Measurements from ENCODE around the gene BATF. TPM values are rescaled to one million over a fixed set of nuclear protein-coding genes. Genes with fewer than 3 reads are reported as not detected.

The BATF gene
- total RNA-seq, 1 experiment from 2014 or later = 0.69 TPM

DNA sequence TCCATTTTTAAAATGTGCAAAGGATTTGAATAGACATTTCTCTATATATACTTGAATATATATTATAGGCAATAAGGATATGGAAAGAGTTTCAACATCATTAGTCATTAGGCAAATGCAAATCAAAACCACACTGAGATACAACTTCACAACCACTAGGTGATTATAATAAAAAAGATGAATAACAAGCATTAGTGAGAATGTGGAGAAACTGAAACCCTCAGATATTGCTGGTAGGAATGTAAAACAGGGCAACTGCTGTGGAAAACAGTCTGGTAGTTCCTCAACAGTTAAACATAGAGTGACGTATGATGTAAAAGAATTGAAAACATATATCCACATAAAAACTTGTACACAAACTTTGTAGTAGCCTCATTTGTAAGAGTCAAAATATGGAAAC is 11.7 kb upstream of the BATF start (continued):
- no peak for TF ChIP-seq POLR2AphosphoS5 (IDR thresholded peaks at IDR 0.05; ENCODE audit: low read depth, low read length)

DNA sequence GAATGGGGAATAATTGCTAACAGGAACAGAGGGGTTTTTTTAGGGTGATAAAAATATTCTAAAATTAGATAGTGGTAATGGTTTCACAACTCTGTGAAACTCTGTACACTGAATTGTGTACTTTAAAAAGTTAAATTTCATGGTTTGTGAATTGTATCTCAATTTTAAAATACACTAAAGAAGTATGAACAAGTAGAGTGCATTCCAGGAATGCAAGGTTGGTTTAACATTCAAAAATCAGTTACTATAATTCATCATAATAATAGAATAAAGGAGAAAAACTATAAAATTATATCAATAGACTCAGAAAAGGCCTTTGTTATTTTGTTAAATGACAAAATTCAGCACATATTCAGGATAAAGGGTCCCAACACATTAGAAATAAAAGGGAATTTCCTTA is 11.1 kb upstream of the BATF start:
- no peak overlapping the region for H3K27ac ChIP-seq (ENCODE audit: low read depth, low read length)
- ChIA-PET RAD21 (ENCODE audit: low non-redundant PET in 1 of 2, low total read pairs in 2 of 2, uncharacterized antibody in 2 of 2, unreplicated experiment in 2 of 2) (no interaction called here), POLR2A (no interaction called here), CTCF (no interaction called here)
- ATAC-seq (no peak), DNase-seq (ENCODE audit: low read depth, low spot score) (no peak)
- no peak overlapping the region for H2AFZ ChIP-seq (ENCODE audit: low read depth, low read length, poor library complexity, severe bottlenecking)
- peaks cover 0 to 8% of the 10 kb centered on the region in 2 experiments; a peak in 2 of 4 replicates for H3K9me3 ChIP-seq (ENCODE audit: control insufficient read depth in 1 of 2, insufficient read depth in 1 of 2, low read depth in 1 of 2, low read length in 2 of 2)
- no peaks in the 10 kb centered on the region for H3K9me2 ChIP-seq (ENCODE audit: insufficient read depth)
- intact Hi-C loops (cut with micrococcal nuclease) = no loop called here
- no peak overlapping the region for H3K4me3 ChIP-seq (replicated peaks in 1 of 2; ENCODE audit: low read depth in 1 of 2, low read length in 2 of 2)
- TF ChIP-seq RAD21 (IDR thresholded peaks at IDR 0.05; ENCODE audit: low read depth) = no peak
- TF ChIP-seq TCF7L2 (IDR thresholded peaks at IDR 0.05; ENCODE audit: borderline replicate concordance, extremely low read depth, insufficient read depth, insufficient read length) = no peak
- TF ChIP-seq, protein P1, sequence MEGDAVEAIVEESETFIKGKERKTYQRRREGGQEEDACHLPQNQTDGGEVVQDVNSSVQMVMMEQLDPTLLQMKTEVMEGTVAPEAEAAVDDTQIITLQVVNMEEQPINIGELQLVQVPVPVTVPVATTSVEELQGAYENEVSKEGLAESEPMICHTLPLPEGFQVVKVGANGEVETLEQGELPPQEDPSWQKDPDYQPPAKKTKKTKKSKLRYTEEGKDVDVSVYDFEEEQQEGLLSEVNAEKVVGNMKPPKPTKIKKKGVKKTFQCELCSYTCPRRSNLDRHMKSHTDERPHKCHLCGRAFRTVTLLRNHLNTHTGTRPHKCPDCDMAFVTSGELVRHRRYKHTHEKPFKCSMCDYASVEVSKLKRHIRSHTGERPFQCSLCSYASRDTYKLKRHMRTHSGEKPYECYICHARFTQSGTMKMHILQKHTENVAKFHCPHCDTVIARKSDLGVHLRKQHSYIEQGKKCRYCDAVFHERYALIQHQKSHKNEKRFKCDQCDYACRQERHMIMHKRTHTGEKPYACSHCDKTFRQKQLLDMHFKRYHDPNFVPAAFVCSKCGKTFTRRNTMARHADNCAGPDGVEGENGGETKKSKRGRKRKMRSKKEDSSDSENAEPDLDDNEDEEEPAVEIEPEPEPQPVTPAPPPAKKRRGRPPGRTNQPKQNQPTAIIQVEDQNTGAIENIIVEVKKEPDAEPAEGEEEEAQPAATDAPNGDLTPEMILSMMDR (IDR thresholded peaks at IDR 0.05 in 2 of 3, conservative IDR thresholded peaks at IDR 0.05 in 1 of 3; ENCODE audit: borderline replicate concordance in 1 of 3, insufficient read depth in 1 of 3, low read depth in 2 of 3, low read length in 2 of 3) = no peak
- no peak for TF ChIP-seq POLR2A (IDR thresholded peaks at IDR 0.05; ENCODE audit: borderline replicate concordance, extremely low read depth, insufficient read depth, insufficient read length)
- no peak for TF ChIP-seq SRF (IDR thresholded peaks at IDR 0.05; ENCODE audit: low read depth)
- TF ChIP-seq EGR1 (IDR thresholded peaks at IDR 0.05; ENCODE audit: low read depth) = no peak
- TF ChIP-seq SIN3A (IDR thresholded peaks at IDR 0.05; ENCODE audit: low read depth) = no peak
- TF ChIP-seq, protein P2, sequence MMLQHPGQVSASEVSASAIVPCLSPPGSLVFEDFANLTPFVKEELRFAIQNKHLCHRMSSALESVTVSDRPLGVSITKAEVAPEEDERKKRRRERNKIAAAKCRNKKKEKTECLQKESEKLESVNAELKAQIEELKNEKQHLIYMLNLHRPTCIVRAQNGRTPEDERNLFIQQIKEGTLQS (IDR thresholded peaks at IDR 0.05) = no peak
- no peak for TF ChIP-seq CEBPB (IDR thresholded peaks at IDR 0.05; ENCODE audit: low read depth)
- TF ChIP-seq YY1 (IDR thresholded peaks at IDR 0.05; ENCODE audit: extremely low read depth, insufficient replicate concordance, low read depth, low read length) = no peak
- TF ChIP-seq, protein P3, sequence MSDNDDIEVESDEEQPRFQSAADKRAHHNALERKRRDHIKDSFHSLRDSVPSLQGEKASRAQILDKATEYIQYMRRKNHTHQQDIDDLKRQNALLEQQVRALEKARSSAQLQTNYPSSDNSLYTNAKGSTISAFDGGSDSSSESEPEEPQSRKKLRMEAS (IDR thresholded peaks at IDR 0.05) = no peak
- no peak for TF ChIP-seq ZFX (IDR thresholded peaks at IDR 0.05)
- no peak for TF ChIP-seq SP1 (IDR thresholded peaks at IDR 0.05; ENCODE audit: low read depth)
- TF ChIP-seq JUND (IDR thresholded peaks at IDR 0.05) = no peak
- no peak for TF ChIP-seq ZNF274 (IDR thresholded peaks at IDR 0.05; ENCODE audit: low read depth, low read length)
- no TSS peak for BruUV-seq (replicated peaks)
- no peak overlapping the region for H3K9ac ChIP-seq (ENCODE audit: low read length)
- no peaks in the 10 kb centered on the region for H3K79me2 ChIP-seq (ENCODE audit: insufficient read depth, low read length)
- no peaks in the 10 kb centered on the region for H3K27me3 ChIP-seq (ENCODE audit: insufficient read depth, low read length)
- no peaks in the 10 kb centered on the region for H3K36me3 ChIP-seq (ENCODE audit: control insufficient read depth in 1 of 2, insufficient read depth in 2 of 2, low read length in 2 of 2)
- no peak overlapping the region for H3K4me2 ChIP-seq (ENCODE audit: low read length)
- no peaks in the 10 kb centered on the region for H3K4me1 ChIP-seq (ENCODE audit: control insufficient read depth in 1 of 2, insufficient read depth in 2 of 2, low read length in 2 of 2)
- H4K20me1 ChIP-seq (ENCODE audit: insufficient read depth) = no peaks in the 10 kb centered on the region
